Measurements from ENCODE around the gene WDR38. TPM values are rescaled to one million over a fixed set of nuclear protein-coding genes. Genes with fewer than 3 reads are reported as not detected.

WDR38 gene
- polyA plus RNA-seq, 1 of the 3 experiments (the other 2 are of a cell fraction) = not detected

GRCh38 chr9:124879226-124879625 lies 26.0 kb downstream of the WDR38 start:
- H3K79me2 ChIP-seq (ENCODE audit: insufficient read depth) = peaks cover 28% of the 10 kb centered on the region; the same call in 1 of the 2 replicates
- H3K4me2 ChIP-seq = no peak overlapping the region
- peaks cover 34 to 78% of the 10 kb centered on the region in 2 experiments for H3K36me3 ChIP-seq (replicated peaks in 1 of 2; ENCODE audit: control insufficient read depth in 1 of 2, insufficient read depth in 2 of 2, low read length in 1 of 2)
- TF ChIP-seq NRF1 (IDR thresholded peaks at IDR 0.05; ENCODE audit: low read depth, low read length) (no peak), FOXM1 (IDR thresholded peaks at IDR 0.05; ENCODE audit: low read depth) (no peak), EZH2phosphoT487 (IDR thresholded peaks at IDR 0.05; ENCODE audit: borderline replicate concordance, low read depth) (no peak), CHD2 (IDR thresholded peaks at IDR 0.05; ENCODE audit: low read length, partially characterized antibody) (no peak), USF1 (IDR thresholded peaks at IDR 0.05; ENCODE audit: borderline replicate concordance, low read depth) (no peak), REST (IDR thresholded peaks at IDR 0.05; ENCODE audit: low read depth, low read length) (no peak), MEF2A (IDR thresholded peaks at IDR 0.05; ENCODE audit: borderline replicate concordance, low read depth) (no peak), GATA2 (CRISPR knock-in tag; IDR thresholded peaks at IDR 0.05) (no peak), RFX5 (IDR thresholded peaks at IDR 0.05; ENCODE audit: low read length) (no peak), FOSL2 (IDR thresholded peaks at IDR 0.05; ENCODE audit: borderline replicate concordance, low read depth) (no peak), YY1 (IDR thresholded peaks at IDR 0.05; ENCODE audit: low read depth) (no peak), JUND (IDR thresholded peaks at IDR 0.05) (no peak), MXI1 (IDR thresholded peaks at IDR 0.05; ENCODE audit: low read depth, low read length) (no peak), TCF12 (IDR thresholded peaks at IDR 0.05) (no peak), USF2 (IDR thresholded peaks at IDR 0.05; ENCODE audit: borderline replicate concordance, low read depth, low read length) (no peak), TAF1 (IDR thresholded peaks at IDR 0.05; ENCODE audit: borderline replicate concordance, low read depth, low read length) (no peak)
- no peaks in the 10 kb centered on the region for H3K27me3 ChIP-seq (ENCODE audit: insufficient read depth)
- no peak overlapping the region for H3K27ac ChIP-seq (ENCODE audit: low read depth in 2 of 2, low read length in 1 of 2)
- H3K9me2 ChIP-seq = no peaks in the 10 kb centered on the region
- ChIA-PET CTCF (interaction anchor here (1.2 kb wide), 1 partner anchor 27 kb away, joined by 3 read pairs; no protein-coding TSS in a partner anchor), POLR2A (no interaction called here)
- WGBS (ENCODE audit: low lambda C conversion rate) = 88% methylated on average over 10 of the region's 10 CpGs
- H3K4me3 ChIP-seq (ENCODE audit: low read depth in 2 of 2, low read length in 1 of 2) = no peak overlapping the region
- H4K20me1 ChIP-seq (ENCODE audit: insufficient read depth) = 0 out of 2 replicates have a peak, but pooled peaks cover 6% of the 10 kb centered on the region
- no peaks in the 10 kb centered on the region for H3K9me3 ChIP-seq
- H3F3A ChIP-seq (replicated peaks; ENCODE audit: insufficient read depth) = peaks cover 21% of the 10 kb centered on the region
- no peak for DNase-seq
- no peaks in the 10 kb centered on the region for H3K4me1 ChIP-seq (ENCODE audit: control insufficient read depth in 1 of 2, insufficient read depth in 2 of 2, low read depth in 1 of 2, low read length in 1 of 2)
- H2AFZ ChIP-seq (ENCODE audit: low read depth) = no peak overlapping the region
- no peak overlapping the region for H3K9ac ChIP-seq
